Kidney (tissue), 14 donors: ENCODE results near the gene ODF2. TPM values are rescaled to one million over a fixed set of nuclear protein-coding genes. Genes with fewer than 3 reads are reported as not detected.

Experiments
- DNase-seq, 5 donors: peaks; one replicate each; pipeline ENCODE4 v3.0.0-alpha.2; 2013 to 2020
- FAIRE-seq: peaks from 2 replicates; lab custom pipeline; 2012; peaks lifted over from hg19 to GRCh38; lab: Jason Lieb, UNC
- H3K27ac ChIP-seq, 2 donors: one replicate each; pipeline ENCODE4 v1.7.0; 2013; ENCODE audit warnings: low read depth in 2 of 2, low read length in 2 of 2, inconsistent platforms in 1 of 2
- H3K27me3 ChIP-seq: one replicate; pipeline ENCODE4 v1.7.1; 2013; ENCODE audit warnings: low read length, inconsistent platforms; ENCODE audit not compliant: control insufficient read depth, insufficient read depth
- H3K36me3 ChIP-seq, 3 donors: one replicate each; pipeline versions ENCODE4 v1.7.0 to v1.7.1; 2013; ENCODE audit warnings: low read length in 3 of 3, control low read depth in 1 of 3, inconsistent platforms in 1 of 3; ENCODE audit not compliant: insufficient read depth in 3 of 3, control insufficient read depth in 2 of 3
- H3K4me1 ChIP-seq, 3 donors: one replicate each; pipeline versions ENCODE4 v1.7.0 to v1.7.1; 2013; ENCODE audit warnings: low read length in 3 of 3, inconsistent platforms in 1 of 3, low read depth in 1 of 3; ENCODE audit not compliant: control insufficient read depth in 2 of 3, insufficient read depth in 2 of 3
- H3K4me3 ChIP-seq, 3 donors: one replicate each; pipeline versions ENCODE4 v1.7.0 to v1.8.1; 2013; ENCODE audit warnings: low read length in 3 of 3, control low read depth in 1 of 3, inconsistent platforms in 1 of 3
- H3K9ac ChIP-seq, 3 donors: one replicate each; pipeline versions ENCODE4 v1.7.0 to v1.7.1; 2013; ENCODE audit warnings: low read length in 3 of 3, control low read depth in 1 of 3, inconsistent platforms in 1 of 3
- H3K9me3 ChIP-seq, 3 donors: one replicate each; pipeline versions ENCODE4 v1.7.0 to v1.7.1; 2013; ENCODE audit warnings: low read length in 3 of 3, control low read depth in 1 of 3, inconsistent platforms in 1 of 3; ENCODE audit not compliant: control insufficient read depth in 2 of 3, insufficient read depth in 1 of 3
- CTCF ChIP-seq: IDR thresholded peaks from 3 replicates; pipeline ENCODE4 v1.5.1; 2012; ENCODE audit warnings: mild to moderate bottlenecking, moderate library complexity, borderline replicate concordance; ENCODE audit not compliant: insufficient read depth; ENCODE audit errors: extremely low read depth
- intact Hi-C: fragments of 100-400 bp; cut with DNase I; formaldehyde crosslinking; loops from one replicate; pipeline ENCODE4 v1.11.1; 2022
- polyA plus RNA-seq: library from polyadenylated mRNA; stranded (reverse); fragments of 350-450 nt; fragmentation: Illumina TruSeq; extraction: RNeasy Lipid Tissue Mini Kit (QIAGEN cat#74804); gene quantifications from one replicate; pipeline ENCODE4 v1.2.3, GENCODE V29; 2014; ENCODE audit warnings: low read depth, low replicate concordance; ENCODE audit not compliant: insufficient read depth
- total RNA-seq: library from RNA; stranded (reverse); fragmentation: NEBNext Ultra II Directional; extraction: Animal tissue kit (Norgen Biotek cat#: 25700); gene quantifications from one replicate; pipeline ENCODE4 v1.2.1, GENCODE V29; 2021
- donor health status: control.
- donor health status: control.
- donor health status: control.
- donor health status: control.
- donor health status: control.
- donor health status: DM: yes; HTN: yes; CAD: no.
- donor health status: Normal renal cell carcinoma (clear cell type).

The ODF2 gene
- total and polyA plus RNA-seq, 2 donors from 2014 or later, result 10.6 to 23.6 TPM

- intact Hi-C loops, result no loop called here
- no peak overlapping the region for H3K4me3 ChIP-seq
- H3K27ac ChIP-seq, result no peak overlapping the region
- H3K9me3 ChIP-seq, result no peaks in the 10 kb centered on the region
- H3K4me1 ChIP-seq, result no peaks in the 10 kb centered on the region
- no peaks in the 10 kb centered on the region for H3K36me3 ChIP-seq
- DNase-seq (no peak), FAIRE-seq (no peak)
- no peak for TF ChIP-seq CTCF
- no peak overlapping the region for H3K9ac ChIP-seq
- no peaks in the 10 kb centered on the region for H3K27me3 ChIP-seq
Observed at GRCh38 chr9:128409450-128409849, 46.4 kb upstream of the ODF2 start.

GRCh38 chr9:128409978-128410377 is 45.8 kb upstream of the ODF2 start:
- H3K4me1 ChIP-seq, result no peaks in the 10 kb centered on the region
- no peaks in the 10 kb centered on the region for H3K36me3 ChIP-seq
- DNase-seq (no peak), FAIRE-seq (no peak)
- H3K27me3 ChIP-seq, result no peaks in the 10 kb centered on the region
- H3K4me3 ChIP-seq, result no peak overlapping the region
- TF ChIP-seq CTCF, result no peak
- no peak overlapping the region for H3K9ac ChIP-seq
- intact Hi-C loops, result no loop called here
- no peaks in the 10 kb centered on the region for H3K9me3 ChIP-seq
- no peak overlapping the region for H3K27ac ChIP-seq

DNA sequence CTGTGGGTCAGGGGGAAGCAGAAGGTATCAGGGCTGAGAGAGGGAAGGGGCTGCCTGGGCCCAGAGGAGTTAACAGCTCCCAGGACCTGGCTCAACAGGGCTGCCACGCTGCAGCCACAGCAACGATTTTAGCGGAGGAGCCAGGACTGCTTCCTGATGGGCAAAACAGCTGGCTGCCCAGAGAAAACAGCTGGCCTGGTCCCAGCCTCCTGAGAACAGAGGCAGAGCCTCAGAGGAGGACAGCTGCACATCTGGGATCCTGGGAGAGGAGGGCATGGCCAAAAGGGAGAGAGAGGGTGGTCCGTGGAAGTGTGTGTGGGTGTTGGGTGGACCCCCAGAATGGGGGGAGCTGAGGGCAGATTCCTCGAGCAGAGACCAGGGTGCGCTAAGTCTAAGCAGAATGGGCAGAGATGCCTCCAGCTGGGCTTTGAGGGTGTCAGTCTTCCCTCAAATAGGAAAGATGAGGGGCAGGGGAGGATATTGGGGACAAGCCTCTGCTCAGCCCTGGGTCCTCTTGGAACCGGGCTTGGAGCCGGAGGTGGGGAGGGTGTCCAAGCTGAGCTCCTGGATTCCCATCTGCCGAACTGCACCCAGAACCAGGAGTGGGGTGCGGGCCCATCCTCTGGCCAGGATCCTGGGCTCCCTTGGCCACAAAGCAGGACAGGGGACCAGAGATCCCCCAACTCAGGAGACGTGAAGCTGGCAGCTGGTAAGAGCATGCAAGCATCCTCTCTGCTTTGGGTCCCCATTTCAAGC is 44.3 kb upstream of the ODF2 start:
- Histone ChIP-seq H3K27ac (no peak overlapping the region), H3K36me3 (no peaks in the 10 kb centered on the region), H3K9ac (no peak overlapping the region), H3K9me3 (no peaks in the 10 kb centered on the region), H3K4me1 (no peaks in the 10 kb centered on the region), H3K27me3 (no peaks in the 10 kb centered on the region), H3K4me3 (no peak overlapping the region)
- intact Hi-C loops, result no loop called here
- no peak for FAIRE-seq
- no peak for DNase-seq
- TF ChIP-seq CTCF, result no peak
